Measurements from ENCODE around the gene CPN1.
A peak's percentile ranks its signal among the peaks of the same experiment; 100 is the strongest.

Gene CPN1

GRCh38 chr10:100104300-100104699 is 22.6 kb upstream of the CPN1 start:
- no peaks in the 10 kb centered on the region for H3K4me1 ChIP-seq (ENCODE audit: low read length)
- no peak overlapping the region for H3K4me3 ChIP-seq (ENCODE audit: low read length)
- H3K36me3 ChIP-seq (replicated peaks; ENCODE audit: low read depth, low read length) = no peaks in the 10 kb centered on the region
- no peak overlapping the region for H3K4me2 ChIP-seq (ENCODE audit: low read length)
- no peaks in the 10 kb centered on the region for H3K79me2 ChIP-seq (ENCODE audit: low read length)
- H3K9ac ChIP-seq (ENCODE audit: low read length) = no peak overlapping the region
- no peak overlapping the region for H2AFZ ChIP-seq (ENCODE audit: low read depth, low read length)
- H4K20me1 ChIP-seq (ENCODE audit: insufficient read depth, low read length) = no peaks in the 10 kb centered on the region
- H3K27me3 ChIP-seq (ENCODE audit: low read depth, low read length) = no peaks in the 10 kb centered on the region
- TF ChIP-seq, protein P1, sequence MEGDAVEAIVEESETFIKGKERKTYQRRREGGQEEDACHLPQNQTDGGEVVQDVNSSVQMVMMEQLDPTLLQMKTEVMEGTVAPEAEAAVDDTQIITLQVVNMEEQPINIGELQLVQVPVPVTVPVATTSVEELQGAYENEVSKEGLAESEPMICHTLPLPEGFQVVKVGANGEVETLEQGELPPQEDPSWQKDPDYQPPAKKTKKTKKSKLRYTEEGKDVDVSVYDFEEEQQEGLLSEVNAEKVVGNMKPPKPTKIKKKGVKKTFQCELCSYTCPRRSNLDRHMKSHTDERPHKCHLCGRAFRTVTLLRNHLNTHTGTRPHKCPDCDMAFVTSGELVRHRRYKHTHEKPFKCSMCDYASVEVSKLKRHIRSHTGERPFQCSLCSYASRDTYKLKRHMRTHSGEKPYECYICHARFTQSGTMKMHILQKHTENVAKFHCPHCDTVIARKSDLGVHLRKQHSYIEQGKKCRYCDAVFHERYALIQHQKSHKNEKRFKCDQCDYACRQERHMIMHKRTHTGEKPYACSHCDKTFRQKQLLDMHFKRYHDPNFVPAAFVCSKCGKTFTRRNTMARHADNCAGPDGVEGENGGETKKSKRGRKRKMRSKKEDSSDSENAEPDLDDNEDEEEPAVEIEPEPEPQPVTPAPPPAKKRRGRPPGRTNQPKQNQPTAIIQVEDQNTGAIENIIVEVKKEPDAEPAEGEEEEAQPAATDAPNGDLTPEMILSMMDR (IDR thresholded peaks at IDR 0.05; ENCODE audit: low read depth, low read length) = no peak
- TF ChIP-seq EZH2phosphoT487 (IDR thresholded peaks at IDR 0.05; ENCODE audit: low read depth) = no peak
- no peaks in the 10 kb centered on the region for H3K9me3 ChIP-seq (ENCODE audit: insufficient read depth, low read length)
- no peak overlapping the region for H3K27ac ChIP-seq (ENCODE audit: low read length)

- TF ChIP-seq, protein P1 (IDR thresholded peaks at IDR 0.05; ENCODE audit: low read depth, low read length) = no peak
- TF ChIP-seq EZH2phosphoT487 (IDR thresholded peaks at IDR 0.05; ENCODE audit: low read depth) = no peak
- Histone ChIP-seq H3K27me3 (ENCODE audit: low read depth, low read length) (no peaks in the 10 kb centered on the region), H3K27ac (ENCODE audit: low read length) (no peak overlapping the region)
Measured at GRCh38 chr10:100103581-100103980, 21.9 kb upstream of the CPN1 start.

GRCh38 chr10:100101192-100102076 is 19.8 kb upstream of the CPN1 start:
- no peak overlapping the region for H3K9ac ChIP-seq (ENCODE audit: low read length)
- H3K36me3 ChIP-seq (replicated peaks; ENCODE audit: low read depth, low read length) = no peaks in the 10 kb centered on the region
- no peak overlapping the region for H3K4me3 ChIP-seq (ENCODE audit: low read length)
- no peaks in the 10 kb centered on the region for H3K27me3 ChIP-seq (ENCODE audit: low read depth, low read length)
- no peaks in the 10 kb centered on the region for H3K4me1 ChIP-seq (ENCODE audit: low read length)
- no peaks in the 10 kb centered on the region for H4K20me1 ChIP-seq (ENCODE audit: insufficient read depth, low read length)
- 0 out of 2 replicates have a peak overlapping the region, but pooled peaks have one; percentile 50 for H3K4me2 ChIP-seq (ENCODE audit: low read length)
- no peaks in the 10 kb centered on the region for H3K79me2 ChIP-seq (ENCODE audit: low read length)
- no peak overlapping the region for H2AFZ ChIP-seq (ENCODE audit: low read depth, low read length)
- no peak overlapping the region for H3K27ac ChIP-seq (ENCODE audit: low read length)
- TF ChIP-seq, protein P1 (IDR thresholded peaks at IDR 0.05; ENCODE audit: low read depth, low read length) = no peak
- no peak for TF ChIP-seq EZH2phosphoT487 (IDR thresholded peaks at IDR 0.05; ENCODE audit: low read depth)
- no peaks in the 10 kb centered on the region for H3K9me3 ChIP-seq (ENCODE audit: insufficient read depth, low read length)

More at GRCh38 chr10:100103581-100103980, 21.9 kb upstream of the CPN1 start:
- H3K4me2 ChIP-seq (ENCODE audit: low read length) = no peak overlapping the region
- H3K9me3 ChIP-seq (ENCODE audit: insufficient read depth, low read length) = no peaks in the 10 kb centered on the region
- no peak overlapping the region for H2AFZ ChIP-seq (ENCODE audit: low read depth, low read length)
- no peak overlapping the region for H3K4me3 ChIP-seq (ENCODE audit: low read length)
- no peaks in the 10 kb centered on the region for H3K36me3 ChIP-seq (replicated peaks; ENCODE audit: low read depth, low read length)
- H4K20me1 ChIP-seq (ENCODE audit: insufficient read depth, low read length) = no peaks in the 10 kb centered on the region
- no peak overlapping the region for H3K9ac ChIP-seq (ENCODE audit: low read length)
- no peaks in the 10 kb centered on the region for H3K79me2 ChIP-seq (ENCODE audit: low read length)
- H3K4me1 ChIP-seq (ENCODE audit: low read length) = no peaks in the 10 kb centered on the region

DNA sequence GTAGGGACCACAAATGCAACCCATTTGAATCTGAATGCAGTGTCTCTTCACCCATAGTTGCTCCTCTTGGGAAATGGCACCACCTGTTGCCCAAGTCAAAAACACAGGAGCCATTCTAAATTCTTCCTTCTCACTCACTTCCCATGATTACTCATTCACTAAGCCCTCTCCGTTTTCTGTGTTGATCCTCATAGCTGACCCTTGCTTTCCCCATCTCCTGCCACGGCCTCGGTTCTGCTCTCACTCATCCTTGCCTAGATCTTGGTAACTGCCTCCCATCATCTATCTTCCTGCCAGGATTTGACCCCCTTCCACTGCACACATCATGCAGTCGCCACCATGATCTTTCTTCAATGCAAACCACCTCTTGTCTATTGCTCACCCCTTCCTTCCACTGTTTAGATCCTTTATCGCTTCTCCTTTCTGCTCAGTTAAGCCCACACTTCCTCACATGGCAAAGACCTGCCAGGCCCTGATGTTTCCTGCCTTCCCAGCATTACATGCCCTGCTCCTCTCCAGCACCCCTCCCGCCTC is 19.0 kb upstream of the CPN1 start:
- no peak for TF ChIP-seq EZH2phosphoT487 (IDR thresholded peaks at IDR 0.05; ENCODE audit: low read depth)
- TF ChIP-seq, protein P1 (IDR thresholded peaks at IDR 0.05; ENCODE audit: low read depth, low read length) = peak; percentile 39
- H3K36me3 ChIP-seq (replicated peaks; ENCODE audit: low read depth, low read length) = no peaks in the 10 kb centered on the region
- peak overlapping the region; percentile 48 for H3K4me3 ChIP-seq (ENCODE audit: low read length)
- no peaks in the 10 kb centered on the region for H3K79me2 ChIP-seq (ENCODE audit: low read length)
- no peaks in the 10 kb centered on the region for H4K20me1 ChIP-seq (ENCODE audit: insufficient read depth, low read length)
- H3K27me3 ChIP-seq (ENCODE audit: low read depth, low read length) = no peaks in the 10 kb centered on the region
- peak overlapping the region; percentile 65; the same call in 1 of the 2 replicates for H2AFZ ChIP-seq (ENCODE audit: low read depth, low read length)
- no peak overlapping the region for H3K9ac ChIP-seq (ENCODE audit: low read length)
- peak overlapping the region; percentile 50 for H3K4me2 ChIP-seq (ENCODE audit: low read length)
- no peaks in the 10 kb centered on the region for H3K4me1 ChIP-seq (ENCODE audit: low read length)
- no peak overlapping the region for H3K27ac ChIP-seq (ENCODE audit: low read length)
- no peaks in the 10 kb centered on the region for H3K9me3 ChIP-seq (ENCODE audit: insufficient read depth, low read length)
